ENCODE data around the gene NPB. TPM values are rescaled to one million over a fixed set of nuclear protein-coding genes. Genes with fewer than 3 reads are reported as not detected.

The NPB gene
- polyA plus RNA-seq, 5 donors: 0.85 to 1.4 (median 1.3) TPM

DNA sequence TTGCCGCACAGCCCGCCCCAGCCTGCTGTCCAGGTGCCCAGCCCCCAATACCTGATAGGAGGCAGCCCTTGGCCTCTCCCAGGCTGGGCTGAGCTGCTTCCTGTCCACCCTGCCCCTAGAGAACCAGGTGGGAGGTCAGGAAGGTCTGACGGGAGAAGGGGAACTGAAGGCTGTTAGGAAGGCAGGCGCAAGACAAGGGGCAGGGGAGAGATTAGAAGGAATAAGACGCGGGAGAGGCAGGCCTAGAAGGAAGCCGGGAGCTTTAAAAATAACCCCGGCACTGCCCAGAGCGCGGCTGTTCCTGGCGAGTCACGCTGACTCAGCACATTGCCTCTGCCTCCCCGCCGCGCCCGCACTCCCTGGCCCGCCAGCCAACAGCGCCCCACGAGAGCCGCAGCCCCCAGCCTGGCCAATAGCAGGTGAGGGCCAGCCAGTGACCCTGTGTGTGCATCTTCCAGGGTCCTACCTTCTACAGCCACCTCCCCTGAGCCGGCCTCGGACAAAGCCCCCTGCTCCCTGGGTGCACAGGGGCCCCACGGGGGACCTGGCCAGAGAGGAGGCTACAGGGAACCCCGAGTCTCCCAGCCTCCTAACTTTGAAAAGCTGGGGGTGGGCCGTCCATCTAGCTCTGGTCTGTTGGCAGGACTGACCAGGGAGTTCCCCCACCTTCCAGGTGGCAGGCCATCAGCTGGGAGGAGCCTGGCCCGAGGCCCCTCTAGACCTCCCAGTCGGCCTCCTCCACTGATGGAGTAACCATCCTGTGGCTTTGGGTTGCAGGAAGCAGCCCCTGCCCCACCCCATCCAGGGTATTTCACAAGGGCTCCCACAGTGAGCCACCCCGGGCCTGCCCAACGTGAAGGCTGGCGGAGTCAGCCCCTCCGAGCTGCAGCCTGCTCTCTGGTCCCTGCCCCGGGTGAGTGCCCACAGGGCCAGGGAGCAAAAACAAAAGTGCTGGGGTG is 21.5 kb downstream of the NPB start:
- no peak for DNase-seq

- no peak for DNase-seq
Measured at GRCh38 chr17:81924557-81925532, 22.8 kb downstream of the NPB start.

GRCh38 chr17:81925860-81926450 is 23.9 kb downstream of the NPB start:
- no peak for DNase-seq

DNA sequence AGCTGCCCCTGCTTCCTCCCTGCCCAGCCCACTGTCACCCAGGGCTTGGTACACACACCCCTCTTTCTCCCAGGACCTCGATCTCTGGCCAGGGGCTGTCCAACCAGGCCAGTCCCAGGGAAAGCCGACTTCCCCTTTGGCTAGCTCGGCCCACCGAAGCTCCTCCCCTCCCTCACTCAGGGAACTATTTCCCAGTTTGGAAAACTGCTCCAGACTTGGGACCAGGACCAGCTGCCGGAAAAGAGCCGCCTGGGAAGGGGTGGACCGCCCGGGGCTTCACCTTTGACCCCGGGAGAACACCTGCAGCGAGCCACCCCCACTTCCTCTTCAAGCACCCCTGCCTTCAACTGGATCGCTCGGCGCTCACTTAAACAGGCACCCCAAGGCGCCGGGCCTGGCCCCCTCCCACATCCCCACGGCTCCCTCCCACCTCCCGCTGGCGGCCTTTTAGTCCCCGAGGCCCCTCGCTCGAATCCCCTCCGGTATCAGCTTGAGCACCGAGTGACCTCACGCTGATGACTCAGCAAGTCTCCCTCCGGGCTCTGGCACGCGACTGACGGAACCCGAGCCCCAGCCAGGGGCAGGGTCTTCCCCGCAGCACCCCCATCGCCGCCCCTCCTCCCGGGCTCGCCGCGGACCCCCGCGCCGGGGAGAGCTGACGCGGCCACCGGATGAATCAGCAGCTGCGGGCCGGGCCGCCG is 24.6 kb downstream of the NPB start:
- DNase-seq: peak; percentile 40 to 57

GRCh38 chr17:81927152-81927652 is 25.2 kb downstream of the NPB start:
- DNase-seq: no peak

- DNase-seq: peak; percentile 96 to 97
Measured at GRCh38 chr17:81927653-81928543, 25.9 kb downstream of the NPB start, which contains the start of gene MAFG. Gene MAFG, minus strand, starts transcription at chr17:81927735. Its CDS starts 4,550 bp downstream, at chr17:81923185.

GRCh38 chr17:81928544-81929252 is 26.7 kb downstream of the NPB start:
- DNase-seq: no peak

- DNase-seq: no peak
Measured at GRCh38 chr17:81929253-81930141, 27.5 kb downstream of the NPB start.

GRCh38 chr17:81930142-81931125 is 28.4 kb downstream of the NPB start:
- DNase-seq: no peak

DNA sequence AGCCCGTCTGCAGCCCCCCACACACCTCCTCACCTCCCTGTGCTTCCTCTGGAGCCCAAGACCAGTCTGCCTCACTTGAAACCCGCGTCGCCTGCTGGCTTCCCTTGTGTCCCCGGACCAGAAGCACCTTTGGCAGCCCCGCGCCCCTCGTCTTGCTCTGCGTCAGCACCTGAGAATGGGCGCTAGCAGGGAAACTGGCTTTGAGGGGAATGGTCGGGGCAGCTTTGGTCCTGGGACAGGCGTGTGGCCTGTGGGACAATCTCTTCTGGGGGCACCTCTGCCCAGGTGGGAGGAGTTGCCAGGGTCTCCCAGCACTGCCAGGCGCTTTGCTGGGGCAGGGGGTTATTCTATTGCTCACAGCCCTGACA is 29.1 kb downstream of the NPB start:
- no peak for DNase-seq

DNA sequence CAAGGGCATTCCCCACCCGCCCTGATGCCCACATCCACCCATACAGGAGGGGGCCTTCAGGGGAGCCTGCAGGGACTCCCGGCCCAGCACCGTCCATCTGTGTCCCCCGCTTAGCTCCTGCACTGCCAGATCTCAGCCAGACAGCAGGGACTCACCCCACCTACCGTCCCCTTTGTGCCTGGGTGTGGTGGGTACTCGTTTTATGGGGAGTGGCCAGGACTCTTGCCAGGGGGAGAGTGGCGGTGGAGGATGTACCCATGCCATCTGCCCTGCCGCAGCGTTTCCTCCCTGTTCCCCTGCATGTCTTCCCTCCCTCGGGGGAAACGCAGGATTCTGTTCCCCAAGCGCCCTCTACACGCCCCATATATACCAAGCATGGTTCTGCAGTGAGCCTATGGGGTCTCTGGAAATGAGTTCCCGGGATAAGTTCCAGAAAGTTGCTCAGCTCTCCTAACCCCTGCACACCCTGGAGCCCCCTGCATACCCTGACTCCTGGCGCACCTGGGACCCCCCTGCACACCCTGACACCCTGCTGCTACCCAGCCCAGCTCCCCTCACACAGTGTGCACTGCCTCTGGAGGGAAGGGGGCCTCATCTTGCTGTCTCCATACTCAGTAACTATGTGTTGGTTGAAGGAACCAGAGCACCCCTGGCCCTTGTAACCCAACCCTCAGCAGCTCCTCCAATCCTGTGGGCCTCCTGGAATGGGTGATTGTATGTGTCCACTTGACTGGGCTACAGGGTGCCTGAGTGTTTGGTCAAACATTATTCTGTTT is 29.7 kb downstream of the NPB start:
- no peak for DNase-seq

DNA sequence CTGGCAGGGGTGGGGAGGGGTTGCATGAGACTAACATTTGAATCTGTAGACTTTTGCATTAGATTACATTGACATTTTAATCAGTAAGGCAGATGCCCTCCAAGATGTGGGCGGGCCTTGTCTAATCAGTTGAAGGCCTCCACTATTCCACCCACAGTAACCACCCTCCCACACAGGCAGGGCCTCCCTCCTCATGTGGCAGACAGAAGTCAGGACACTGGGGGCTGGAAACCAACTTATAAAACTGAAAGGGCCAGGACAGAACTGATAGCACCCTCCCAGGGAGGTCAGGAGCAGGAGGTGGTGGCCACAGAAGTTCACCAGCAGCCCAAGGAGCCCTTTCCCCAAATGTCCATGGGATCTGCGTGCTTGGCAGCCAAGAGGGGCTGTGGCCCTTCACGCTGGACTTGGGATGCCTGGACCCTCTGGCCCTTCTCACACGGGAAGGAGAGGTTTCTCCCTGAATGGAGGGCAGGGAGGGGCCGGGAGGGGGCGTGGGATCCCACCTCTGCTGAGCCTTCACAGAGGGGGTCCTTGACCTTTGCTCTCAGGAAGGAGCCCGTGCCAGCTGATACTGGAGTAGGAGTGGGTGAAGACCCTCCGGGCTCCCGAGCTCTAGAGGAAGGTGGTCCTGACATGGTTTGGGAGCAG is 30.4 kb downstream of the NPB start:
- no peak for DNase-seq

GRCh38 chr17:81933178-81933699 is 31.2 kb downstream of the NPB start:
- DNase-seq: no peak

GRCh38 chr17:81934098-81934757 is 32.2 kb downstream of the NPB start:
- DNase-seq: no peak

All from right lung (tissue), 5 donors.